GM19468 (cell line): ENCODE data around the gene RACK1.
A peak's percentile ranks its signal among the peaks of the same experiment; 100 is the strongest.
"Not testable (repeated sequence)": the region's sequence is repeated elsewhere in the genome, so short reads cannot be mapped to it uniquely, and the experiment has no call there.

Experiments used
- ATAC-seq: cut with Tn5 transposase; IDR thresholded peaks from one replicate; pipeline ENCODE4 v1.9.1; 2021; ENCODE audit warnings: mild to moderate bottlenecking, moderate library complexity, moderate number of reproducible peaks; ENCODE audit not compliant: unreplicated experiment; ENCODE audit errors: extremely low read depth

The RACK1 gene

DNA sequence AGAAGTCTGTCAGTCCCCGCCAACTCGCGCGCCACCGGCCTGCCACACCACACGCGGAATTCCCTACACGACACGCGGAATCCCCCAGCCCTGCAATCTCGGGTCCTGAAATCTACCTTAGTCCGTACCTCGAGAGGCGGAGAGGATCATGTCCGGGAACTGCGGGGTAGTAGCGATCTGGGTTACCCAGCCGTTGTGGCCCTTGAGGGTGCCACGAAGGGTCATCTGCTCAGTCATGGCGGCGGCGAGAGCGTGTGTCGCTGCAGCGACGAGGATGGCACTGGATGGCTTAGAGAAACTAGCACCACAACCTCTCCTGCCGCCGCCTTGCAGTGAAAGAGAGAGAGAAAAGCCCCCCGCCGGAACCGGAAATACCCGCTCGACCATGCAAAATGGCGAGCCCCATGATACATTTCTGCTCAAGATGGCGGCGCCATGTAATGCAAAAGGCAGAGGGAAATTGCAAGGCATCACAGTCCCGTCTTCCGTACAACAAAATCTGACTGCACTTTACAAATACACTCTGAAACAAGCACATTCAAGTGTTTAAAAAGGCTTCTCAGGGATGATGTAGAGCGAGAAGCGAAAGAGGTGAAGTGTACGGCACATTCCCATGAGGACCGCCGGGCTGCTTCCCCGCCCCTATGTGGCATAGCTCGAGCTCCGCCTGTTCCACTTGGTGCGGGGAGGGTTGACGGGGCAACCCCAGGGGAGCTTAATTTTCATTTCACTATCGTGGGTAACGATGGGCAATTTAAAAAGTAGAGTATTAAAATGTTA lies at the start of gene RACK1:
Gene RACK1 (minus strand): TSS at position 343 of the 780 bp plus-strand sequence. CDS start 106 bp downstream, at position 237.
- peak; percentile 37 for ATAC-seq

DNA sequence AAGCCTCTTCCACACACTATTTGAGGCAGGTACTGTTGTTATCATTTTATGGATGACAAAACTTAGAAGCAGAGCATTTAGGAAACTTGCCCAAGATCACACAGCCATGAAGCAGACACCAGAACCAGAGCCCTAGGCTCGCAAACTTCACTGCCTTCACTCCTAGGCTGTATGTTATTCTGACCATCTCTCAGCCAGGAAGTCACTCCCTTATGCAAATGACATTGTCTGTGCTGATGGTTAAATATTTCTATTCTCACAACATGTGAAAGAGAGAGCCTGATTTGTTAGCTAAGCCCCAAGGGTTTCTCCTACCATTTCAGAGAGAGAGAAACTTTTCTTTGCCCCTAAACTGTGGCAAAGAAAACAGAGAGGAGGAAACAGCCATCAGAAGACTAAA lies 43.6 kb upstream of the RACK1 start:
- not testable (repeated sequence) for ATAC-seq

DNA sequence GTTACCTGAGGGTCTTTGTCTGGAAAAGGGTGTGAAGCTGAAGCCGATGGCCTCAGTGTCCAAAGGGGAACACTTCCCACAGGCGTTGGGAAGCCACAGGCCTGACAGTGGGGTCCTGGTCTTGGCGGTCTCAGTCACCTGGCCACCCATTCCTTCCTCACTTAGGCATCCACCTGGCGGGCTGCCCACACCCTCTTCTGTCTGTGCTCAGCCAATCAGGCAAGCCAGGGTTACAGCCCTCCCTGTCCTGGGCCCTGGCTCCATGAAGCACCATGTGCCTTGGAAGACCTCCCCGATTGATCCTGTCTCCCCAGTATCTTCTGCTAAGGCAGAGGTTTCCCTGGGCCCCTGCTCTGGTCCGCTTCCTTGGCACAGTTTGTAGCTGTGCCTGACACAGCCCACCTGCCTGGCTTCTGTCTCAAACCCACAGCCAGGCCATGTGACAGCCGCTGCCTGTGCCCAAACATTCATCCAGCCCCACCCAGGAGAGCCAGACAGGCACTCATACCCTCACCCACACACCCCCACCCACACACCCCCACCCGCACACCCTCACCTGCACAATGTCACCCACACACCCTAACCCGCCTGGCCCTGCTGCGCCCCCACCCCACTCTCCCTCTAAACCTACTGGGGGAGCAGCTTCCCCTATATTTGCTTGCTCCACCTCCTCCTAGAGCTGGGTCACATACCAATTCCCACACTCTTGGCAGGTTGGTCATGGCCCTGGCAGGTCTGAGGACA lies 42.4 kb upstream of the RACK1 start:
- not testable (repeated sequence) for ATAC-seq

DNA sequence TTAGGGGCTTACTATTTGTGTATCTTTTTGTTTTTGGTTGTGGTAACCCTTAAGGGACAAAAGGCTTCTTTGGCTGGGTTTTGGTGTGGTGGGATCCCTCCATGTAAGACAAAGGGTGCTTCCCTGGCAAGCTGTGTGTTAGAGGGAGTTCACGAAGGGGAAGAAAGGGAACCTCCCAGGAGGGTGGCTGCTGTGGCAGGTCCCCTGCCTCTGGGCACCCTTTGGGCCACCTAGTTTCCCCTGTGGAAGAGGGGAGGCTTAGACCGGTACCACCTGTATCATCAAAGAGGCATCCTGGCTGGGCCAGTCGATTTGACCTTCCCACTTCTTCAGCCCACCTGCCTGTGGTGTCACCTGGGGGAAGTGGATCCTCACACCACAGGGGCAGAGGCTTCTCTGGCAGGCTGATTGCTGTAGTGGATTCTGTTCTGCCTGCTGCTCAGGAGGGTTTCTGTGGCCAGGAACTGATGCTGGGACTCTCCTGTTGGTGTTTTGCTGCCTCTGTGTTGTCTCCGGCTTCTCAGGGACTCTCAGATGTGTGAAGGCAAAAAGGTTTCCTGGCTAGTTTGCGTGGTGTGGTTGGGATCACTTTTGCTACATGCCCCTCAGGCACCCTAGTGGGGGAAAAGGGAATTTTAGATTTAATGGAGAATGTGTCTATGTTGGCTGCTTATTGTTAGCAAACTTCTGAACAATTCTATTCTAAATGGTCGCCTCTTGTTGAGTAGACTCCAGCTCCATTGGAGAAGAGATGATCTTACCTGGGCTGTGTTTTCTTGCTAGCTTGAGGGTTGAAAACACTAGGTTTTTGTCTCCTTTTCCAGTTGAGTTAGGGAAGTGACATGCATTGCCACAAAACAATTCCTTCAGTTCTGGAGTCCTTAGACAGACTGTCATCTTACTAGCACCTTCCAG lies 40.4 kb upstream of the RACK1 start:
- ATAC-seq: not testable (repeated sequence)

- no peak for ATAC-seq
Observed at GRCh38 chr5:181283347-181283746, 39.6 kb upstream of the RACK1 start.

DNA sequence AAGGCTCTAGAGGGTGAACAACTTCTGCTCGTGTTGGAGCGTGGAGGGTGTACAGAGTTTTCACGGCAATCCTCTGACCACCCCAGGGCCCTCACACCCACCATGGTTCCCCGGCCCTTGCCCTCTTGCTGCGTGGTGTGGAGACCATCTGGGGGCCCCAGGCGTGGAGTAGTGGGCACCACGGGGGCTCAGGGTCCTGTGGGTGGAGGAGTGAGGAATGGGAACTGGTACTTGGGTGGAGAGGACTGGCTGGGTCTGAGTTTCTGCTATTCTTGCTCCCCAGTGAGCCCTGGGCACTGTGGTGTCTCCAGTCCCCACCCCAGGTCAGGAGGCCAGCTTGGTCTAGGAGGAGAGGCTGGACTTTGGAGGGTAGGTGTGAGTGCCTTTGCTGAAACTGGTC lies 39.2 kb upstream of the RACK1 start:
- no peak for ATAC-seq

DNA sequence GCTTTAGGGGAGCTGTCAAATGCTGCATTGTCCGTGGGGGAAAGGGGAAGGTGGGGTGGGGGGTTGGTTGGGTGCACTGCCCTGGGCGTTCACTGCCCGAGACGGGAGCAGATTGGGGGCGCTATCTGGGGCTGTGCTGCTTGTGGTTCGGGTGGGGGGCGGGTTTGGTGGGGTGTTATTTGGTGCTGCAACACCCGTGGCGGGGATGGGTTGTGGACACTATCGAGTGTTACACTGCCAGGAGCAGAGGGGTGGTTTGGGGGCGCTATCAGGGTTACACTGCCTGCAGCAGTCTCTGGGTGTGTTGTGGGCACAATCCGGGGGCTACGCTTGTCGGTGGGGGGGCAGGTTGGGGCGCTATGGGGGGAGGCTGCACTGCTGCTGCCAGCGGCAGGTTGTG lies 38.7 kb upstream of the RACK1 start:
- ATAC-seq: not testable (repeated sequence)

DNA sequence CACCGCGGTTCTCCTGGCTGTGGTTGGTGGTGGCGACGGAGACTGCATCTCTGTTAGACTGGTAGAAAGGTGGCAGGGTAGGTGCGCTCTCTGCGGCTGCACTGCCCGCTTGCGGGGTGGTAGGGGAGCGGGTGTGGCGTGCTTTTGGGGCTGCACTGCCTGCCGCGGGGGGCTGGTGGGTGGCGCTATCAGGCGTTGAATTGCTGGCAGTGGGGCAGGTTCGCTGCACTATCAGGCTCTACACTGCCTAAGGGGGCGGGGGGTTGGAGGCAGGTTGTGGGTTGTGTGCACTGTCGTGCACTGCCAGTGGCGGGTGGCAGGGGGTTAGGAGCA lies 38.2 kb upstream of the RACK1 start:
- no peak for ATAC-seq

GRCh38 chr5:181281077-181281983 lies 37.6 kb upstream of the RACK1 start:
- ATAC-seq: no peak

DNA sequence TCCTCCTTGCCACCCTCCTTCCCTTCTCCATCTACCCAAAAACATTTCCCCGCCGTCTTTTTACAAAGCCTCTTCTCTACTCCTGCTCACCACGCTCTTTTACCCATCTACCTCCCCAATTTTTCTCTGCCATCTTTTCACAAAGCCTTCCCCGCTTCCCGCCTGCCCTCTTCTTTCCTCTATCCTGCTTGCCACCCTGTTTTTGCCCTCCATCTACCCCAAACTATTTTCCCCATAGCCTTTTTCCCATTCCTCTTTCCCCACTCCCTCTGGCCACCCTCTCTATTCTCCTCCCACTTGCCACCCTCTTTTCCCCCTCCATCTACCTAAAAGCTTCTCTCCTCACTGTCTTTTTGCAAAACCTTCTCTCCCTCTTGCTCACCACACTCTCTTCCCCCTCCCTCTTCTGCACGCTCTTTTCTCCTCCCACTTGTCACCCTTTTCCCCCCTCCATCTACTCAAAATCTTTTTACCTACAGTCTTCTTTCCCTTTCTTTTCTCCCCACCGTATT lies 36.6 kb upstream of the RACK1 start:
- no peak for ATAC-seq

DNA sequence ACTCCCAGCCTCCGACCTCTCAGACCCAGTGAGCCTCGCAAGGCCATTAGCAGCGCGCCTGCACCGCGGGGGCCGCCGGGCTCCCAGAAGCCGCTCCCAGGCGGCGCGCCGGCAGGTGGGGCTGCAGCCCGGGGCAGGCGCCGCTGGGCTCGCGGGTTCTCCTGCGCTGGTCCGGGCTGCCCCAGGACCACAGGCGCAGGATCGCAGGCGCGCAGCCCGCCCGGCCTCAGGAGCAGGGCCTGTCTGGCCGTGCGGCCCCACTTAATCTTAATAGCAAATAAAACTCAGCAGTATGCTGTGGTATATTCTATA lies 29.7 kb upstream of the RACK1 start:
- ATAC-seq: not testable (repeated sequence)

- no peak for ATAC-seq
Observed at GRCh38 chr5:181271081-181271480, 27.4 kb upstream of the RACK1 start.

DNA sequence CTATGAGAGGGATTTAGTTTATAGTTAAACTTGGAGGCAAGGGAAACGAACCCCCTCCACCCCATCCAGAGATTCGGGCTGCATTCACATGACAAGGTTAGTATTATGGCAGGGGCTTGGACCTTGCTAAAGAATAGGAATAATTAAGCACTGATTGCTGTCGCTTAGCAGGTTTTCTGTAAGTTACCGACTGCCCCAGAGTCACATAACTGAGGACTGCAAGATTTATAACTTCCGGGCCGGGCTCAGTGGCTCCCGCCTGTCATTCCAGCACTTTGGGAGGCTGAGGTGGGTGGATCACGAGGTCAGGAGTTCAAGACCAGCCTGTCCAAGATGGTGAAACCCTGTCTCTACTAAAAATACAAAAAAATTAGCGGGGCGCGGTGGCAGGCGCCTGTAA lies 24.2 kb upstream of the RACK1 start:
- ATAC-seq: not testable (repeated sequence)

DNA sequence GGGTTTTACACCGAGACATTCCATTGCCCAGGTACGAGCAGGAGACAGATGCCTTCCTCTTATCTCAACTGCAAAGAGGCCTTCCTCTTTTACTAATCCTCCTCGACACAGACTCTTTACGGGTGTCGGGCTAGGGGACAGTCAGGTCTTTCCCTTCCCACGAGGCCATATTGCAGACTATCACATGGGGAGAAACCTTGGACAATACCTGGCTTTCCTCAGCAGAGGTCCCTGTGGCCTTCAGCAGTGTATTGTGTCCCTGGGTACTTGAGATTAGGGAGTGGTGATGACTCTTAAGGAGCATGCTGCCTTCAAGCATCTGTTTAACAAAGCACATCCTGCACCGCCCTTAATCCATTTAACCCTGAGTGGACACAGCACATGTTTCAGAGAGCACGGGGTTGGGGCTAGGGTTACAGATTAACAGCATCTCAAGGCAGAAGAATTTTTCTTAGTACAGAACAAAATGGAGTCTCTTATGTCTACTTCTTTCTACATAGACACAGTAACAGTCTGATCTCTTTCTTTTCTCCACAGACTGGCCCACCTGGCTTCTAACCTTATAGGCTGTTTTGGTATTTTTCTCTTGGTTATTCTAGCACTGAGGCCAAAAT lies 23.7 kb upstream of the RACK1 start:
- not testable (repeated sequence) for ATAC-seq

- no peak for ATAC-seq
Observed at GRCh38 chr5:181265092-181265671, 21.5 kb upstream of the RACK1 start.

DNA sequence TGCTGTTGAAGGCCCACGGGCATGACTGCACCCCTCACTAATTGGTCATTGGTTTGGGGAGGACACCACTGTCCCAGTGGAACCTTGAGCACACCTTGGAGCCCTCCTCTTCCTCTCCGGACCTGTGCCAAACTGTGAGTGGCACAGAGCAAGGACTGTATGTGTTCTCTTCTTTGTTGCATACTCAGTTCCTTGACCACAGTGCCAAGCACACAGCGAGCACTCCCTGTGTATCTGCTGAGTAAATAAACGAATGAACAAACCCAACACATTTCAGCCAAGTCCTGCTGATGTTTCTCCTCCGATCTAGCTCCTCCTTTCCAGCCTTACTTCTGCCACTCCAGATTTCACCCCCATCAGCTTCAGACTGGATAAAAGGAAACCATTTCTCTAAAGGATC lies 19.9 kb upstream of the RACK1 start:
- no peak for ATAC-seq

DNA sequence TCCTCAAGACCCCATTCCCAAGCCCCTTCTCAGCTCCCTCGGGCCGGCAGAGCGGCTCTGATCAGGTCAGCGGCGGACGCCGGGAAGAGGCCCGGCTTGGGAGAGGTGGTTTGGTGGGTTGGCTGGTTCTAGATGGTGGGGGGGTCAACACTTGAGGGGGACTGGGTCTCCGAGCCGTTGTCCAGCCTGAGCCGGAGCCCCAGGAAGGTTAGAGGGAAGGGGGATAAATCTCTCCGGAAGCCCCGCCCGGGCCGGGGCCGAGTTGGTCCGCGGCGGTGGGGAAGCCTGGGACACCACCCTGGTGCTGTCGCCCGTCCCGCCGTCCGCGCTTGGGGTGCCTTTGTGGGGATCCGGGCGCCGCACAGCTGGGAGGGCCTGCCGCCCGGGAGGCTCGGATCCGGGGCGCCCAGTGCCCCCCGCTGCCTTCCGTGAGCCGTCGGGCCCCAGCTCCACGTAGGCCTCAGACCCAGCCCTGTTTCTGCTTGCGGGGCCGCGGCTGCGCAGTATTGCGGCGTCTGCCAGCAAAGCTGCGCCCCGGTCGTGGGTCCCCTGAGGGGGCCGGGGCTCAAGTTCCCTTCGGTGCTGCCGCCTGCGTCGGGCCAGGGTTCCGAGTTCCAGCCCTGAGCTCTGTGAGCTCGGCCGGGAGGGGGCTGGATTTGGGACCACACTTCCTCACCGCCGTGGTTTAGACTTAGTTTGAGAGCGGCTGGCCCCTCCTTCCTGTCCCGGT lies 17.8 kb upstream of the RACK1 start:
- ATAC-seq: peak; percentile 14

DNA sequence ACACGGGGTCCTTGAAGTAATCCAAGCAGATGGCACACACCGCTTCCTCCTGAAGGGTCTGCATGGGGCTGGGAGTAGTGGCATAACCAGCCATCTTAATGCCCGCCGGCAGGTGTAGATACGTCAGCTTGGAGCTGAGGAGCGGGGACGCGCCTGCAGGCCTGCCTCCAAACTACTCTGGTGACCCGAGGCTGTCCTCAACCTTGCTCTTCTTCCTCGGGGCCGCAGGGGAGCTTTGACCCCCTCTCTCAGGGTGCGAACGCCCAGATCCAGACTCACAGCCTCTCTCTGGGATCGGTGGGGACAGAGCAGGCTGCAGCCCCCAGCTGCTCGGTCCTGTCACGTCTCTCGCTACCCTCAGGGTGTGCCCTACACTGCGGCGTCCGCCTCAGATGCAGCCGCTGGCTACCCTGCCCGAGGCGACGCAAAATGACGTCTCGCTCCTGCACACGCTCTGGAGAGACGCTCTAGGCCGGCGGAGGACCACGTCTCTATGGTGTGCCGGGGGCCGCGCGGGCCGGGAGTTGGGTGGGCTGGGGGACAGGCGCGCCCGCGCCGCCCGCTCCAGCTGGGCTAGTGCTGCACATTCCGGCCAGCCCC lies 17.1 kb upstream of the RACK1 start, which contains the start of gene TRIM52:
Gene TRIM52 (minus strand): TSS at position 424 of the 600 bp plus-strand sequence. CDS start 330 bp downstream, at position 94.
- peak; percentile 88 for ATAC-seq
